IPS-NIHi7 (cell line): ENCODE data around the gene EML1.
A peak's percentile ranks its signal among the peaks of the same experiment; 100 is the strongest.

Experiments used
- DNase-seq: peaks from one replicate; pipeline ENCODE4 v3.0.0; 2012; ENCODE audit warnings: mixed read lengths; ENCODE audit errors: extremely low spot score

The EML1 gene

GRCh38 chr14:99824776-99825175 is 31.6 kb downstream of the EML1 start:
- no peak for DNase-seq

- no peak for DNase-seq
Measured at GRCh38 chr14:99829450-99829849, 36.2 kb downstream of the EML1 start.

GRCh38 chr14:99831303-99831702 is 38.1 kb downstream of the EML1 start:
- DNase-seq, result no peak

- DNase-seq, result no peak
Measured at GRCh38 chr14:99831903-99832685, 38.9 kb downstream of the EML1 start.

- no peak for DNase-seq
Measured at GRCh38 chr14:99837822-99838221, 44.6 kb downstream of the EML1 start.

- DNase-seq, result peak; percentile 33
Measured at GRCh38 chr14:99838639-99839134, 45.5 kb downstream of the EML1 start.

- DNase-seq, result no peak
Measured at GRCh38 chr14:99839696-99840095, 46.5 kb downstream of the EML1 start.

- no peak for DNase-seq
Measured at GRCh38 chr14:99840265-99840664, 47.1 kb downstream of the EML1 start.

- no peak for DNase-seq
Measured at GRCh38 chr14:99840774-99841305, 47.6 kb downstream of the EML1 start.

- DNase-seq, result no peak
Measured at GRCh38 chr14:99841436-99842071, 48.3 kb downstream of the EML1 start.

GRCh38 chr14:99842141-99842540 is 48.9 kb downstream of the EML1 start:
- DNase-seq, result no peak

- DNase-seq, result no peak
Measured at GRCh38 chr14:99846808-99847207, 53.6 kb downstream of the EML1 start.

GRCh38 chr14:99850709-99851108 is 57.5 kb downstream of the EML1 start:
- DNase-seq, result no peak

- DNase-seq, result no peak
Measured at GRCh38 chr14:99852578-99852977, 59.4 kb downstream of the EML1 start.

- no peak for DNase-seq
Measured at GRCh38 chr14:99853206-99853605, 60.0 kb downstream of the EML1 start.

GRCh38 chr14:99854831-99855230 is 61.6 kb downstream of the EML1 start:
- no peak for DNase-seq

- DNase-seq, result no peak
Measured at GRCh38 chr14:99855271-99855670, 62.1 kb downstream of the EML1 start.

GRCh38 chr14:99857551-99857950 is 64.3 kb downstream of the EML1 start:
- no peak for DNase-seq

GRCh38 chr14:99860219-99860618 is 67.0 kb downstream of the EML1 start:
- DNase-seq, result no peak

GRCh38 chr14:99862136-99862535 is 68.9 kb downstream of the EML1 start:
- DNase-seq, result no peak

- DNase-seq, result no peak
Measured at GRCh38 chr14:99863059-99863458, 69.8 kb downstream of the EML1 start.

- DNase-seq, result no peak
Measured at GRCh38 chr14:99865408-99865807, 72.2 kb downstream of the EML1 start.

- no peak for DNase-seq
Measured at GRCh38 chr14:99870617-99871016, 77.4 kb downstream of the EML1 start.
